GM12873 (cell line): ENCODE data around the gene ZNF346.

Source experiments
- TF ChIP-seq, protein P1 (sequence below): IDR thresholded peaks from 2 replicates; pipeline ENCODE4 v1.5.1; 2012; ENCODE audit warnings: low read depth, mild to moderate bottlenecking, moderate library complexity, low read length, control low read depth; ENCODE audit not compliant: insufficient read depth; ENCODE audit errors: missing control alignments

Gene ZNF346

DNA sequence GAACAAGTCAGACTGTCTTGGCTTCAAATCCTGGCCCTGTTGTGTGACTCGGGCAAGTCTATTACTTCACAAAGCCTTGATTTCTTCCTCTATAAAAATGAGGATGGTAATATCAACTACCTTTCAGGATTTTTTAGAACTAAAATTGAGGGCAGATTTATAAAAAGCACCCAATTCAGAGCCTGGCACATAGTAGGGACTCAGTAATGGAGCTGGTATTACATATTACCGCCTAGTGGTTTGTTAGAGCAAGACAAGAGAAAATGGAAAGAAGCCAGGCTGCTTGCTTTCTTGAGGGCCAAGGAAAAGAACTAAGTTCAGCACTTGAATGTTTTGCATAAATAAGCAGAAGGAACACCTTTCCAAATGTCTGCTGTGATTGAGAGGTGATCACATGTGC, 19.4 kb downstream of the ZNF346 start:
- TF ChIP-seq, protein P1, sequence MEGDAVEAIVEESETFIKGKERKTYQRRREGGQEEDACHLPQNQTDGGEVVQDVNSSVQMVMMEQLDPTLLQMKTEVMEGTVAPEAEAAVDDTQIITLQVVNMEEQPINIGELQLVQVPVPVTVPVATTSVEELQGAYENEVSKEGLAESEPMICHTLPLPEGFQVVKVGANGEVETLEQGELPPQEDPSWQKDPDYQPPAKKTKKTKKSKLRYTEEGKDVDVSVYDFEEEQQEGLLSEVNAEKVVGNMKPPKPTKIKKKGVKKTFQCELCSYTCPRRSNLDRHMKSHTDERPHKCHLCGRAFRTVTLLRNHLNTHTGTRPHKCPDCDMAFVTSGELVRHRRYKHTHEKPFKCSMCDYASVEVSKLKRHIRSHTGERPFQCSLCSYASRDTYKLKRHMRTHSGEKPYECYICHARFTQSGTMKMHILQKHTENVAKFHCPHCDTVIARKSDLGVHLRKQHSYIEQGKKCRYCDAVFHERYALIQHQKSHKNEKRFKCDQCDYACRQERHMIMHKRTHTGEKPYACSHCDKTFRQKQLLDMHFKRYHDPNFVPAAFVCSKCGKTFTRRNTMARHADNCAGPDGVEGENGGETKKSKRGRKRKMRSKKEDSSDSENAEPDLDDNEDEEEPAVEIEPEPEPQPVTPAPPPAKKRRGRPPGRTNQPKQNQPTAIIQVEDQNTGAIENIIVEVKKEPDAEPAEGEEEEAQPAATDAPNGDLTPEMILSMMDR = no peak

DNA sequence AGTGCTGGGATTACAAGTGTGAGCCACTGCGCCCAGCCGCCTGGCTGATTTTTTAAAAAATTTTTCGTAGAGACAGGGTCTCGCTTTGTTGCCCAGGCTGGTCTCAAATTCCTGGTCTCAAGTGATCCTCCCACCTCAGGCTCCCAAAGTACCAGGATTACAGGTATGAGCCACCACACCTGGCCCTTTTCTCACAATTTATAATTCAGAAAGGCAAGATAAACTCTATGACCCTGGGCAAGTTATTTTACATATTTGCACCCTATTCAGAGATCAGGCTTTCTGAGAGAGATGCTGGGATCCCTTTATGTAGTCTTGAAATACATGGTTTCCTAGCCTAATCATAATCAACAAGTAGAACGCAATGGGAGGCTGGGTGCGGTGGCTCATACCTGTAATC, 20.6 kb downstream of the ZNF346 start:
- TF ChIP-seq, protein P1 = no peak

DNA sequence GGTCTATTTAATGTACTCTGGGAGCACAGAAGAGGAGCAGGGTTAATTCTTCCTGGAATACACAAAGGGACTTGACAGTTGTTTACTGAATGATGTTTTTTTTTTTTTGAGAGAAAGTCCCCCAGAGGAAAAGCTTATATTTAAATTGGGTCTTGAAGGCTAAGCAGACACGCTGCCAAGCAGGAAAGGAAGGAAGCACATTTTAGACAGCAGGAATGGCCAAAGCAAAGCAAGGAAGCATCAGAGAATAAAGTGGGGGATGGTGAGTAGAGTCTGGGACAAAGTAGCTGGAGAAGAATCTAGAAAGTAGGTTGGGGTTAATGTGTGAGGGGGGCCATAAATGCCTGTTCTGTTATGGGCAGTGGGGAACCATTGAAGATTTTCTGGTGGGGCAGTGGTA, 21.5 kb downstream of the ZNF346 start:
- TF ChIP-seq, protein P1 = no peak

DNA sequence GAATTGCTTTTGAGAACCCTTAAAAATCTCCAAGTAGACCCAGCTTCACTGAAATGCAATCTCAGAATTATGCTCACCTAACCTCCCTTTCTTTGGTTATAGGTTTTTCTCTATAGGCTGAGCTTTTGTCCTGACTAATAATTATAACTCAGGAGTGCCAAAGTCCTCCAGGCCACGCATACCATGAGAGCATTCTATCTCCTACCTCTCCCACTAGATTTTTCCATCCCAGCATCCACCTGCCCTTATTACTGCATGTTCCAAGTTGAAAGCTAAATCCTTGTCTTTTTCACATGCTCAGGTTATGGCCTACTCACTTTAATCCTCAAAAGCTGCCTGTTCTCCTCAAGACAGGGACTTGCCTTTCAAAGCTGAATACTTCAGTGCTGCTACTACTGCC, 22.1 kb downstream of the ZNF346 start:
- TF ChIP-seq, protein P1 = no peak

DNA sequence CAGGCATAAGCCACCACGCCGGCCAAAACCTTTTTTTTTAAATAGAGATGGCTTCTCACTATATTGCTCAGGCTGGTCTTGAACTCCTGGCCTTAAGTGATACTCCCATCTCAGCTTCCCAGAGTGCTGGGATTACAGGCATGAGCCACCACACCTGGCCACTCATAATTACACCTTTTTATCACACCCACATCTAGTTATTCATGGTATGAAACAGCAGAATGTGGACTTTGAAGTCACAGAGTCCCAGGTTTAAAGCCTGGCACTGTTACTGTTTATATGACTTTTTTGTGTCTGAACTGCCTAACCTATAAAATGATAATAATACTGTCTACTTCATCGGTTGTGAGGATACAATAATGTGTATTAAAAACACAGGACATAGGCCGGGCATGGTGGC, 23.1 kb downstream of the ZNF346 start:
- TF ChIP-seq, protein P1 = no peak

DNA sequence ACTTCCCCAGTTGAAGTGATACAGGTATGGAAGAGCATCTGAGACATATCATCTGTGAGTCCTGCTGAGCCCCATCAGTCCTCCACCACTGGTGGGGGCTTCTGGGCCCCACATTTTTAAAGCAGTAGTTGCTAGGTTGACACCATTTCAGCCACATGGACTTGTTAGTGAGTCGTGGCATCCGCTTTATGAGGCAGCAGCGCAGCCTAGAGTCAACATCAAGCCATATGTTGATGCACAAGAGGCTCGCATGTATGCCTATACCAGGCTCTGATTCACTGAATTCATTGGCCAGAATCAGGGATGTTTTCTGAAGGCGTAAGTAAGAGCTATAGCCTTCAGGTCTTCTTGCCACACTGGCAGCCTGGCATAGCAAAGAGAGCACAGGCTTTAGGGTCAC, 26.8 kb downstream of the ZNF346 start:
- TF ChIP-seq, protein P1 = no peak

DNA sequence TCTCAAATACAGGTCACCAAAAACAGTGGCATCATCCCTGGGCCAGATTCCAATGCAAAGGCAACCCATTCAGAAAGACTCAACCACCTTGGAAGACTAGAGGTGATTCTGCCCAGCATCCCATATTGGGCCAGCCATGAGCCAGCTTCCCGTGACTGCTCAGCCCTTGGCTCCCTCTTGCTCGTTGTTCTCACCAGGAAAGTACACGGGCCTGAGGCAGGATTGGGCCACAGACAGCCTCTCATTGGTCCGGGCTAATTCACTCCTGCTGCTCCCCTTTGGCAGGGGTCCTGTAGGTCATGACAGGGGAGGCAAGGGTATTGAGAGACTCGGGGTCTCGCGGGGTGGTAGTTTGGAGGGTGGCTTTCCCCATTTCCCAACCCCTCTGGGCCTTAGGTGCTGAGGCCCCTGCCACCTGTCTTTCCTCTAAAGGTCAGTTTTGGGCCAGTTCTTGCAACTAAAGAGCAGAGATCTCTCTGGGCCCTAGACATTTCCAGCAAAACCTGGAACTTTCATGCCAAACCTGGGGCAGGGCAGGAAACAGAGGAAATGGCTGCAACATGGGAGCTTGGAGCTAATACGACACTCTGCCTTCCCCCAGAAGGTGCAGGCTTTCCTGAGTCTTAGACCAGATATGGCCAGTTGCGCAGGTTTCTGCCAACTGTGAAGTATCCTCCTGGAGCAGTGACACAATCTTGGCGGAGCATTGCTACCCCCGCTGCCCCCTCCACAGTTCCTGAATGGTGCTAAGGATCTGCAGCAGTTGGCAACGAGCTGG, 42.2 kb downstream of the ZNF346 start:
- TF ChIP-seq, protein P1 = no peak

DNA sequence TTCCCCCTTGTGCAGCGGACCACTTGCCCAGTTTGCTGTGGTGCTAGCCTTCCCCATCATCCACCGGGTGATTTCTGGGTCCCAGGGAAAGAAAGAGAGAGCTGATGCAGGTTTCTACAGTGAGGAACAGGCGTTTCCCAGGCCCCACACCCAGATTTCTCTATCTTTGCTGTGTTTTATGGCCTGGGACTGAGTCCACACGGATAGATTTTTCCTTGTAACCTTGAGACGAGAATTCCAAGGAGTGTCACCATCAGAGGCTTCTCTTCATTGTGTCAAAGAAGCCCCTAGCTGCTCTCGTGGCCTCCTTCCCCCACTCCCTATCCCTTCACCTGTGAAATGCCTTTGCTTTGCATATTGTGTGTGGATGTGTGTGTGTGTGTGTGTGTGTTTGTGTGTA, 43.0 kb downstream of the ZNF346 start:
- TF ChIP-seq, protein P1 = no peak
